Left forelimb (tissue), 1 donor: Measurements from ENCODE around the gene NSF.

Experiments
- DNase-seq: peaks from one replicate; pipeline ENCODE4 v3.0.0-alpha.2; 2018; ENCODE audit warnings: low spot score

Gene NSF

GRCh38 chr17:46803544-46803943 is 213.1 kb downstream of the NSF start:
- DNase-seq, result no peak

GRCh38 chr17:46805771-46806170 is 215.3 kb downstream of the NSF start:
- DNase-seq, result no peak
